PFSK-1 (cell line): ENCODE data around the gene FJX1.

Experiments
- FOXP2 ChIP-seq: optimal IDR thresholded peaks from 2 replicates; pipeline ENCODE3; 2011; ENCODE audit warnings: borderline replicate concordance, control low read depth, inconsistent platforms; ENCODE audit not compliant: insufficient read depth; ENCODE audit errors: extremely low read length, extremely low read depth
- POLR2AphosphoS5 ChIP-seq: IDR thresholded peaks from 2 replicates; pipeline ENCODE4 v1.6.1; 2012; ENCODE audit warnings: low read depth, mild to moderate bottlenecking, control low read depth, low read length, moderate library complexity
- SIN3A ChIP-seq: IDR thresholded peaks from 2 replicates; pipeline ENCODE4 v1.6.1; 2012; ENCODE audit warnings: mild to moderate bottlenecking, low read length, moderate library complexity, borderline replicate concordance; ENCODE audit not compliant: insufficient read depth
- TAF1 ChIP-seq: IDR thresholded peaks from 2 replicates; pipeline ENCODE4 v1.6.1; 2012; ENCODE audit warnings: low read length, control low read depth, borderline replicate concordance; ENCODE audit not compliant: insufficient read depth
- TF ChIP-seq, protein P1 (sequence below), 2 experiments: IDR thresholded peaks; 2 replicates each; pipeline versions ENCODE4 v1.6.1 to v1.8.0; 2011 to 2012; ENCODE audit warnings: low read depth in 2 of 2, low read length in 2 of 2, control low read depth in 1 of 2, inconsistent platforms in 1 of 2, mild to moderate bottlenecking in 1 of 2, moderate library complexity in 1 of 2; ENCODE audit not compliant: insufficient read depth in 1 of 2

Gene FJX1

DNA sequence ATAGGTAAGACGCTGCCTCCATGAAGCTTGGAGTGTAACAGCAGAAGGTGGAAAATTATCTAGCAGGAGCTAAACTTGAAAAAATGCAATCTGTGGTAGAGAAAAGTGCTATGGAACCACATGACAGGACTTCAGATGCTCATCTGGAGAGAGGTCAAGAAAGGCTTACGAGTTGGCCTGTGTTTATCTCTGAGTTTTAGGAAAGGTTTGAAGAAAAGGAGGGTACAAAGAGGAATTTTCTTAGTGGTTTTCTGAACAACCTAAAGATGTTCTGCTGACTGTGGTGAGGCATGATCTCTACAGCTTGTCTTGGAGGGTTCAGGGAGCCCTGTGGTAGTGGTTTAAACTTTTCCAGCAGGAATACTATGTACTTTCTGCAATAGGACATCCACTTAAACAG is 8.2 kb downstream of the FJX1 start:
- TF ChIP-seq, protein P1, sequence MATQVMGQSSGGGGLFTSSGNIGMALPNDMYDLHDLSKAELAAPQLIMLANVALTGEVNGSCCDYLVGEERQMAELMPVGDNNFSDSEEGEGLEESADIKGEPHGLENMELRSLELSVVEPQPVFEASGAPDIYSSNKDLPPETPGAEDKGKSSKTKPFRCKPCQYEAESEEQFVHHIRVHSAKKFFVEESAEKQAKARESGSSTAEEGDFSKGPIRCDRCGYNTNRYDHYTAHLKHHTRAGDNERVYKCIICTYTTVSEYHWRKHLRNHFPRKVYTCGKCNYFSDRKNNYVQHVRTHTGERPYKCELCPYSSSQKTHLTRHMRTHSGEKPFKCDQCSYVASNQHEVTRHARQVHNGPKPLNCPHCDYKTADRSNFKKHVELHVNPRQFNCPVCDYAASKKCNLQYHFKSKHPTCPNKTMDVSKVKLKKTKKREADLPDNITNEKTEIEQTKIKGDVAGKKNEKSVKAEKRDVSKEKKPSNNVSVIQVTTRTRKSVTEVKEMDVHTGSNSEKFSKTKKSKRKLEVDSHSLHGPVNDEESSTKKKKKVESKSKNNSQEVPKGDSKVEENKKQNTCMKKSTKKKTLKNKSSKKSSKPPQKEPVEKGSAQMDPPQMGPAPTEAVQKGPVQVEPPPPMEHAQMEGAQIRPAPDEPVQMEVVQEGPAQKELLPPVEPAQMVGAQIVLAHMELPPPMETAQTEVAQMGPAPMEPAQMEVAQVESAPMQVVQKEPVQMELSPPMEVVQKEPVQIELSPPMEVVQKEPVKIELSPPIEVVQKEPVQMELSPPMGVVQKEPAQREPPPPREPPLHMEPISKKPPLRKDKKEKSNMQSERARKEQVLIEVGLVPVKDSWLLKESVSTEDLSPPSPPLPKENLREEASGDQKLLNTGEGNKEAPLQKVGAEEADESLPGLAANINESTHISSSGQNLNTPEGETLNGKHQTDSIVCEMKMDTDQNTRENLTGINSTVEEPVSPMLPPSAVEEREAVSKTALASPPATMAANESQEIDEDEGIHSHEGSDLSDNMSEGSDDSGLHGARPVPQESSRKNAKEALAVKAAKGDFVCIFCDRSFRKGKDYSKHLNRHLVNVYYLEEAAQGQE (IDR thresholded peaks at IDR 0.05; ENCODE audit: insufficient read depth in 1 of 2, low read depth in 2 of 2, low read length in 2 of 2) = no peak
- TF ChIP-seq SIN3A (no peak), POLR2AphosphoS5 (no peak), FOXP2 (no peak)

DNA sequence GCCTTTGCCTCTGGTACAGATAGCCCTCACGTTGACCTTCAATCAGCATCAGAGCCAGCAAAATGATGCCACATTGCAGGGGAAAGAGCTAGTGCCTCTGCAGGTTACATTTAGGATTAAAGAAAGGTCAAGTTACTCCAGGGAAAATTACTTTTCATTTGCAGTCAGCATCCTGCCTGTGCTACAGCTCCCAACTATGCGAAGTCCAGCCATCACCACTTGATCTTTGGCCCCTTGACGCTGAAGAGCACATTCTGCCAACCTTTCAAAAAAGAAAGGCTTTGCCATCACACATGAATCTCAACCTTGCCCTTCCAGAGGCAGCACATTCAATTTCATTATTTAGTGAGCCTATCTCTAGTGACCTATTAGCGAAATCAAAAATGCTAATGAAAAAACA is 11.3 kb downstream of the FJX1 start:
- TF ChIP-seq TAF1 (no peak), FOXP2 (no peak), SIN3A (no peak), POLR2AphosphoS5 (no peak)
- TF ChIP-seq, protein P1 (IDR thresholded peaks at IDR 0.05; ENCODE audit: insufficient read depth in 1 of 2, low read depth in 2 of 2, low read length in 2 of 2) = no peak

DNA sequence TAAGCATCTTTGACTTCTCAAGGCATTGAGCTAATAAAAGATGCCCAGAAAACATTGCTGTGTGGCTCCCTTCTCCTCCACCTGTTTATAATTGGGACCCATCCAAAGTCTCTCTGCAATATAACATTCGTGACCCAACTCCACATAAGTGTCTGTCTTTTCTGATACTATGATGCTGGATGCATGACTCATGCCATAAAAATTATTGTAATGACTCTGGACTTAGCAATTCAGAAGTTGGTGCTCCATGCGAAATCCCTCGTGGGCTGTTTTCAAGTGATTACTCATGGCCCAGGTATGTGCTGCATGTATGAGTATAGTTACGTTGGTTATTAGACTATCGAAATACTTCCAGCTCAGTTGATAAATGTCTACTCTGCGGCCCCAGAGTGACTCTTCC is 11.7 kb downstream of the FJX1 start:
- TF ChIP-seq, protein P1 (IDR thresholded peaks at IDR 0.05; ENCODE audit: insufficient read depth in 1 of 2, low read depth in 2 of 2, low read length in 2 of 2) = no peak
- TF ChIP-seq TAF1 = no peak
- no peak for TF ChIP-seq FOXP2
- no peak for TF ChIP-seq POLR2AphosphoS5
- no peak for TF ChIP-seq SIN3A

DNA sequence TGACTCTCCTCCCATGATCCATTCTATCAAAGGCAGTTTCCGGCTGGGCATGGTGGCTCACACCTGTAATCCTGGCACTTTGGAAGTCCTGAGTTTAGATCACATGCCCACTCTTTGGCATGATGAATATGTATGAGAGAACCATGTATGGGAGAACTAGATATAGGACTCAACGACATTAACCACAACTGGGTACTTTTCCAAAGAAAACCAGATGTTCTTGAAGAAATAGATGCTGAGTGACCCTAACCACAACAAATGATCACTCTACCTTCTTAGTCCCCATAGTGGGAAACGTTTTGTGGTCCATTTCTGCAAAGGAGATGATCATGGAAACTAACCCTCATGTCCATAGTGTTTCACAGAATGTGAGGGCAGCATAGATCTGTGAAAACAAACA is 13.6 kb downstream of the FJX1 start:
- TF ChIP-seq FOXP2 = no peak
- TF ChIP-seq, protein P1 (IDR thresholded peaks at IDR 0.05; ENCODE audit: insufficient read depth in 1 of 2, low read depth in 2 of 2, low read length in 2 of 2) = no peak
- TF ChIP-seq TAF1 = no peak
- no peak for TF ChIP-seq SIN3A
- TF ChIP-seq POLR2AphosphoS5 = no peak

DNA sequence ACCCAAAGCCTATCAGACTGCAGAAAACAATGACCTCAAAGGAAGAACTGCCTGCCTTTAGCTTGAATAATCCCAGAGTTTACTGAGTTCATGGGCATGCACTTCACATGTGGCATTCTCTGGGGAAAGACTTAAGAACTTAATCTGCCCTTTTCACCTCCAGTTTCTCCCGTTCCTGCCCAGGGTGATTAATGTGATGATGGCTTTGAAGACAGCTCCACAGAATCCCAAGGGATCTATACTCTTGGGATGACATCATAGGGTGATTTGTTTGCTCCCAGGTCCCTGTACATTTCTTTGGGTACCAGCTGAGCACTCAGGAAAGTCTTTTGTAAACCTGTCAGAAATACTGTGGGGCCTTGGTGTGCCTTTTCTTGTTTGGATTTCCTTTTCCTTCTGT is 14.0 kb downstream of the FJX1 start:
- TF ChIP-seq, protein P1 (IDR thresholded peaks at IDR 0.05; ENCODE audit: insufficient read depth in 1 of 2, low read depth in 2 of 2, low read length in 2 of 2) = no peak
